AG09309 (cell line): ENCODE measurements around the gene CPT1A.

Experiments used
- DNase-seq: peaks from one replicate; pipeline ENCODE4 v3.0.0-alpha.2; 2010; ENCODE audit warnings: low read depth
- H3K4me3 ChIP-seq: 2 replicates; pipeline ENCODE4 v1.5.1; 2011; ENCODE audit warnings: mild to moderate bottlenecking, low read depth, low read length, moderate library complexity; ENCODE audit not compliant: control insufficient read depth
- CTCF ChIP-seq: IDR thresholded peaks from 2 replicates; pipeline ENCODE4 v1.5.1; 2011; ENCODE audit warnings: mild to moderate bottlenecking, low read depth, low read length, inconsistent platforms; ENCODE audit not compliant: insufficient read depth, control insufficient read depth; ENCODE audit errors: missing control alignments

Gene CPT1A

DNA sequence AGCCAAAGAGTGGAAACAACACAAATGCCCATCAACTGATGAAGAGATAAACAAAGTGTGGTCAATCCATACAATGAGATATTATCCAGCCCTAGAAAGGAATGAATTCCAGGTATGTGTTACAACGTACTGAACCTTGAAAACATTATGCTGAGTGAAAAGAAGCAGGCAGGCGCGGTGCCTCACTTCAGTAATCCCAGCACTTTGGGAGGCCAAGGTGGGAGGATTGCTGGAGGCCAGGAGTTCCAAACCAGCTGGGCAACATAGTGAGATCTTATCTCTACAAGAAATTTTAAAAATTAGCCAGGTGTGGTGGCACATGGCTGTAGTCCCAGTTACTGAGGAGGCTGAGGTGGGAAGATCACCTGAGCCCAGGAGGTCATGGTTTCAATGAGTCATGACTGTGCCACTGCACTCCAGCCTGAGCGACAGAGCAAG, 65.7 kb downstream of the CPT1A start:
- no peak for TF ChIP-seq CTCF
- no peak for DNase-seq

DNA sequence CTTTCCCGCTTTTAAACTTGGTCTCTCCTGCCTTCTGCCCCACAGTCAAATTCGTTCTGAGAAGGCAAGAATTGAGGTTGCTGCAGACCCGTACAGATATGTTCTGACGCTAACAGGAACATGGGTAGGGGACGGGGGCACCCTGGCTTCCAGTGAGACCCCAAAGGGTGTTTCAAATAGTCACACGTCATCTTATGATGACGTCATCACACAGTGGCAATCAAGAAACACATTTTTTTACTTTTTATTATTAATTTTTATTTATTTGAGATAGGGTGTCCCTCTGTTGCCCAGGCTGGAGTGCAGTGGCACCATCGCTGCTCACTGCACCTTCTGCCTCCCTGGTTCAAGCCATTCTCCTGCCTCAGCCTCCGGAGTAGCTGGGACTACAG, 67.5 kb downstream of the CPT1A start:
- no peak for DNase-seq
- no peak for TF ChIP-seq CTCF
- H3K4me3 ChIP-seq: no peak overlapping the region

More for the DNA sequence above, 65.7 kb downstream of the CPT1A start:
- H3K4me3 ChIP-seq: no peak overlapping the region

DNA sequence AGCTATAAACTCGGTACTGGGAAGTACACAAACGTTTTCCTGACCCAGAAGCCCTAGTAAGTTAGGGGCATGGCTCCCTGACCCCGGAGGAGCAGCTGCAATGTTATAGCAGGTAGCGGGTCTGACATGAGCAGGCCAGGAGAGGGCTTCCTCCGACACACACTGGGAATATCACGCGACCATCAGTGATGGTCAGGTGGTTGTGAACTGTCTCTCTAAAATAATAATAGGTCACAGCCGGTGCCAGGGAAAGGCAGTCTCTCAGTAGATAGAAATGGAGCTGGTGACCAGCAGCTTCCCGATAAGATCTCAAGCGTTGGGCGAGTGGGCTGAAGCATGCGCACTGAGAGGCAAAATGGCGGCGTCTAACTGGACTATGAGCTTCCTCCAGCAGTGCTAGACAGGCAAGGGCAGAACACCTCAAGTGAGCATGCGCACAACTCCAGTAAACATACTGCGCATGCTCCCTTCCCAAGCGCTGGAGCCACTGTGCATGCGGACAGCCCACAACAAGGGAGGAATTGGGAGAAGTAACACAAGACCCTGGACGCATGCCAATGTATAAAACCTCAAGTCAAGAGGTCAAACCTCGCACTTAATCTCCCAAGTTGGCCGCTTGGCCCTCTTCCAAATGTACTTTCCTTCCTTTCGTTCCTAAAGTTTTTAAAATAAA, 68.1 kb downstream of the CPT1A start:
- TF ChIP-seq CTCF: no peak
- H3K4me3 ChIP-seq: no peak overlapping the region
- DNase-seq: no peak

DNA sequence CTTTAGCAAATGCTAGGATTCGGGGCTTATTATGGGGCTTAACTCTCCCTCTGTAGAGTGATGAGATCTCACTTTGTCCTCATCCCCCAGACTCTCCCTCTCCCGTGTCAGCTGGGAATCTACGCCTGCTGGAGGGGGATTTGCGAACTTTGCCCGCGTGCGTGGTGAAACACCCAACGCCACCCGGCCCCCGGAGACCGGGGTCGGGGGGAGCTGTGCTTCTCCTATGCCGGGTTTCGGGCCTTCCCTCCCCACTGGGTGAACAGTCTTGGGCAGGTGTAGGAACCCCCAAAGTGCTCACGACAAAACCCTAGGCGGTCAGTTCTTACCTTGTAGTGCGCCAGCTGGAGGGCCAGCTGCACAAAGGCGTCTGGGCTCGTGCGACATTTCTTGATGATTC, 68.8 kb downstream of the CPT1A start:
- DNase-seq: no peak
- no peak overlapping the region for H3K4me3 ChIP-seq
- no peak for TF ChIP-seq CTCF

DNA sequence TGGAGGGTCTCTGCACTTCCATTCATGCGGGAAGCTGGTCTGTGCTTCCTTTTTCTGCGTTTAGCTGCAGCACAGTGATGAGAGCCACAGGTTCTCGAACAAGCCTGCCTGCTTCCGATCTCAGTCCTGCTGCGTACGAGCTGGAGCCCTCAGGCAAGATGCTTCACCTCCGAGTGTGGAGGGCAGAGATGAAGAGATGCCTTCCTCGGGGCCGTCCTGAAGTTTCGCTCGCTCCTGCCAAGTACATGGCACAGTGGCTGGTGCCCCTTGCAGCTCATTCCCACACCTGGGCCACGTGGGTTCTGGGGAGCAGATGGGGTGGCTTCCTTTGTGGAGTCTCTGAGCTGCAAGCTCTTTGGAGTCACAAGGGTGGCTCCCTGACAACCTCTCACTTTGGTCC, 70.9 kb downstream of the CPT1A start:
- no peak for TF ChIP-seq CTCF
- H3K4me3 ChIP-seq: no peak overlapping the region
- DNase-seq: no peak

GRCh38 chr11:68767672-68768071, 74.0 kb downstream of the CPT1A start:
- DNase-seq: no peak
- H3K4me3 ChIP-seq: no peak overlapping the region
- no peak for TF ChIP-seq CTCF
